ENCODE measurements around the gene TRIP12.

TRIP12 gene

DNA sequence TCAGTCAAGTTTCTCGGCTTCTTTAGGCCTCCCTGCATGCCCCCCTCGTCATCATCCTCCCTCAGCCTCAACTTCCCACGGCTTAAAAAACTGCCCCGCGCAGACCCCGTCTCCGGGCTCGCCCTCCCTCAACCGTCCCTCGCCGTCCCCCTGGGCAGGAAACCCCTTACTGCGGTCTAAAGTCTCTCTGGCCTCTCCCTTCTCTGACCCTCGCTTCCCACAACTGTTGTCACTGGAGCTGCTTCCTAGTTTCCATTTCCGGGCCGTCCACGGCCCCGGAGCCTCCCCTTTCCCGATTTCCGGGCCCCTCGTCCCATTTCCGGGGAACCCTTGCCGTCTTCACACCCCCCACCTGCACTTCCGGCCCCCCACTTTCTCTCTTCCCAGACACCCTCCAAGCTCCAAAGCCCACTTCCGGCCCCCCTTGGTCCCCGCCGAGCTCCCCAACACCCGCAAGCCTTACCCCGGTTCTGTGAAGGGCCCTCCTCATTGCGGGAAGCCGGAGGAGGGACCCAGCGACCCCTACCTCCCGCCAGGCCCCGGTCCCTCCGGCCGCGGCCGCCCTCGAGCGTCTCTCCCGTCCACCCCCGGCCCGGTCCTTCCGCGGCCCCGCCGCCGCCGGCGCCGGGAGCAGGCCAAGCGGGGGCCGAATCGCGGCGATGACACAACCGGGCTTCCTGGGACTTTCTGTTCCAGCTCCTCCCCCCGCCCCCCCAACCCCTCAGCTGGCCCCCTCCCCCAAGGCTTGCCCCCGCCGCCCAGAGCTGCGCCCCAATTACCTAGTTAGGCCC, 513 bp downstream of the TRIP12 start:
- H3K27ac ChIP-seq (ENCODE audit: extremely low read depth, low read depth, low read length), result peak overlapping the region; percentile 92
- H3K4me3 ChIP-seq (ENCODE audit: low read depth, low read length), result peak overlapping the region; percentile 95
- ChIA-PET CTCF (interaction anchor here (0.5 to 1.8 kb wide), 2 partner anchors 9 to 17 kb away, joined by 5 to 7 read pairs; no protein-coding TSS in a partner anchor), POLR2A (interaction anchor here (0.6 to 1.9 kb wide), 12 partner anchors 8 to 1793 kb away, joined by 3 to 17 read pairs (median 4); no protein-coding TSS in a partner anchor)
- H3K9me3 ChIP-seq (ENCODE audit: control insufficient read depth, insufficient read depth, low read depth, low read length), result no peaks in the 10 kb centered on the region
- peaks cover 8 to 19% of the 10 kb centered on the region in 2 experiments; a peak in 2 of 3 replicates for H3K36me3 ChIP-seq (ENCODE audit: control insufficient read depth in 2 of 2, insufficient read depth in 1 of 2, low read length in 2 of 2)
- H3K4me1 ChIP-seq (ENCODE audit: control insufficient read depth, insufficient read depth, low read length), result no peaks in the 10 kb centered on the region
- peak; percentile 42; the same call in 1 of the 2 replicates for TF ChIP-seq GLIS1 (tag by site-specific recombination; IDR thresholded peaks at IDR 0.05)
- TF ChIP-seq ZXDB (tag by site-specific recombination; IDR thresholded peaks at IDR 0.05), result peak; percentile 89
- peak; percentile 36; the same call in 1 of the 2 replicates for TF ChIP-seq WT1 (tag by site-specific recombination; IDR thresholded peaks at IDR 0.05)
- TF ChIP-seq, protein P1, sequence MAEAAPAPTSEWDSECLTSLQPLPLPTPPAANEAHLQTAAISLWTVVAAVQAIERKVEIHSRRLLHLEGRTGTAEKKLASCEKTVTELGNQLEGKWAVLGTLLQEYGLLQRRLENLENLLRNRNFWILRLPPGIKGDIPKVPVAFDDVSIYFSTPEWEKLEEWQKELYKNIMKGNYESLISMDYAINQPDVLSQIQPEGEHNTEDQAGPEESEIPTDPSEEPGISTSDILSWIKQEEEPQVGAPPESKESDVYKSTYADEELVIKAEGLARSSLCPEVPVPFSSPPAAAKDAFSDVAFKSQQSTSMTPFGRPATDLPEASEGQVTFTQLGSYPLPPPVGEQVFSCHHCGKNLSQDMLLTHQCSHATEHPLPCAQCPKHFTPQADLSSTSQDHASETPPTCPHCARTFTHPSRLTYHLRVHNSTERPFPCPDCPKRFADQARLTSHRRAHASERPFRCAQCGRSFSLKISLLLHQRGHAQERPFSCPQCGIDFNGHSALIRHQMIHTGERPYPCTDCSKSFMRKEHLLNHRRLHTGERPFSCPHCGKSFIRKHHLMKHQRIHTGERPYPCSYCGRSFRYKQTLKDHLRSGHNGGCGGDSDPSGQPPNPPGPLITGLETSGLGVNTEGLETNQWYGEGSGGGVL (tag by site-specific recombination; IDR thresholded peaks at IDR 0.05), result peak; percentile 56
- TF ChIP-seq SP7 (tag by site-specific recombination; IDR thresholded peaks at IDR 0.05), result 0 out of 2 replicates have a peak, but pooled peaks have one; percentile 23
- TF ChIP-seq ZNF76 (tag by site-specific recombination; IDR thresholded peaks at IDR 0.05; ENCODE audit: borderline replicate concordance, low read depth), result peak; percentile 26; the same call in 1 of the 2 replicates
- no peak for TF ChIP-seq ZNF561 (tag by site-specific recombination; IDR thresholded peaks at IDR 0.05; ENCODE audit: borderline replicate concordance)
- TF ChIP-seq, protein P2, sequence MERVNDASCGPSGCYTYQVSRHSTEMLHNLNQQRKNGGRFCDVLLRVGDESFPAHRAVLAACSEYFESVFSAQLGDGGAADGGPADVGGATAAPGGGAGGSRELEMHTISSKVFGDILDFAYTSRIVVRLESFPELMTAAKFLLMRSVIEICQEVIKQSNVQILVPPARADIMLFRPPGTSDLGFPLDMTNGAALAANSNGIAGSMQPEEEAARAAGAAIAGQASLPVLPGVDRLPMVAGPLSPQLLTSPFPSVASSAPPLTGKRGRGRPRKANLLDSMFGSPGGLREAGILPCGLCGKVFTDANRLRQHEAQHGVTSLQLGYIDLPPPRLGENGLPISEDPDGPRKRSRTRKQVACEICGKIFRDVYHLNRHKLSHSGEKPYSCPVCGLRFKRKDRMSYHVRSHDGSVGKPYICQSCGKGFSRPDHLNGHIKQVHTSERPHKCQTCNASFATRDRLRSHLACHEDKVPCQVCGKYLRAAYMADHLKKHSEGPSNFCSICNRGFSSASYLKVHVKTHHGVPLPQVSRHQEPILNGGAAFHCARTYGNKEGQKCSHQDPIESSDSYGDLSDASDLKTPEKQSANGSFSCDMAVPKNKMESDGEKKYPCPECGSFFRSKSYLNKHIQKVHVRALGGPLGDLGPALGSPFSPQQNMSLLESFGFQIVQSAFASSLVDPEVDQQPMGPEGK (tag by site-specific recombination; IDR thresholded peaks at IDR 0.05), result peak; percentile 95
- TF ChIP-seq ZBTB48 (tag by site-specific recombination; IDR thresholded peaks at IDR 0.05), result 0 out of 2 replicates have a peak, but pooled peaks have one; percentile 16
- TF ChIP-seq ZNF501 (tag by site-specific recombination; IDR thresholded peaks at IDR 0.05), result 0 out of 2 replicates have a peak, but pooled peaks have one; percentile 33
- TF ChIP-seq, protein P3, sequence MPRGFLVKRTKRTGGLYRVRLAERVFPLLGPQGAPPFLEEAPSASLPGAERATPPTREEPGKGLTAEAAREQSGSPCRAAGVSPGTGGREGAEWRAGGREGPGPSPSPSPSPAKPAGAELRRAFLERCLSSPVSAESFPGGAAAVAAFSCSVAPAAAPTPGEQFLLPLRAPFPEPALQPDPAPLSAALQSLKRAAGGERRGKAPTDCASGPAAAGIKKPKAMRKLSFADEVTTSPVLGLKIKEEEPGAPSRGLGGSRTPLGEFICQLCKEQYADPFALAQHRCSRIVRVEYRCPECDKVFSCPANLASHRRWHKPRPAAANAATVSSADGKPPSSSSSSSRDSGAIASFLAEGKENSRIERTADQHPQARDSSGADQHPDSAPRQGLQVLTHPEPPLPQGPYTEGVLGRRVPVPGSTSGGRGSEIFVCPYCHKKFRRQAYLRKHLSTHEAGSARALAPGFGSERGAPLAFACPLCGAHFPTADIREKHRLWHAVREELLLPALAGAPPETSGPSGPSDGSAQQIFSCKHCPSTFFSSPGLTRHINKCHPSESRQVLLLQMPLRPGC (tag by site-specific recombination; IDR thresholded peaks at IDR 0.05), result no peak
- peak; percentile 85 for TF ChIP-seq IKZF3 (tag by site-specific recombination; IDR thresholded peaks at IDR 0.05)
- peak; percentile 97 for TF ChIP-seq ZBTB20 (tag by site-specific recombination; IDR thresholded peaks at IDR 0.05)
- TF ChIP-seq, protein P4, sequence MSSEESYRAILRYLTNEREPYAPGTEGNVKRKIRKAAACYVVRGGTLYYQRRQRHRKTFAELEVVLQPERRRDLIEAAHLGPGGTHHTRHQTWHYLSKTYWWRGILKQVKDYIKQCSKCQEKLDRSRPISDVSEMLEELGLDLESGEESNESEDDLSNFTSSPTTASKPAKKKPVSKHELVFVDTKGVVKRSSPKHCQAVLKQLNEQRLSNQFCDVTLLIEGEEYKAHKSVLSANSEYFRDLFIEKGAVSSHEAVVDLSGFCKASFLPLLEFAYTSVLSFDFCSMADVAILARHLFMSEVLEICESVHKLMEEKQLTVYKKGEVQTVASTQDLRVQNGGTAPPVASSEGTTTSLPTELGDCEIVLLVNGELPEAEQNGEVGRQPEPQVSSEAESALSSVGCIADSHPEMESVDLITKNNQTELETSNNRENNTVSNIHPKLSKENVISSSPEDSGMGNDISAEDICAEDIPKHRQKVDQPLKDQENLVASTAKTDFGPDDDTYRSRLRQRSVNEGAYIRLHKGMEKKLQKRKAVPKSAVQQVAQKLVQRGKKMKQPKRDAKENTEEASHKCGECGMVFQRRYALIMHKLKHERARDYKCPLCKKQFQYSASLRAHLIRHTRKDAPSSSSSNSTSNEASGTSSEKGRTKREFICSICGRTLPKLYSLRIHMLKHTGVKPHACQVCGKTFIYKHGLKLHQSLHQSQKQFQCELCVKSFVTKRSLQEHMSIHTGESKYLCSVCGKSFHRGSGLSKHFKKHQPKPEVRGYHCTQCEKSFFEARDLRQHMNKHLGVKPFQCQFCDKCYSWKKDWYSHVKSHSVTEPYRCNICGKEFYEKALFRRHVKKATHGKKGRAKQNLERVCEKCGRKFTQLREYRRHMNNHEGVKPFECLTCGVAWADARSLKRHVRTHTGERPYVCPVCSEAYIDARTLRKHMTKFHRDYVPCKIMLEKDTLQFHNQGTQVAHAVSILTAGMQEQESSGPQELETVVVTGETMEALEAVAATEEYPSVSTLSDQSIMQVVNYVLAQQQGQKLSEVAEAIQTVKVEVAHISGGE (tag by site-specific recombination; conservative IDR thresholded peaks at IDR 0.05; ENCODE audit: low read depth), result peak; percentile 97
- peak; percentile 79 for TF ChIP-seq SP2 (tag by site-specific recombination; IDR thresholded peaks at IDR 0.05)
- TF ChIP-seq ZNF623 (tag by site-specific recombination; IDR thresholded peaks at IDR 0.05), result no peak
- TF ChIP-seq, protein P5, sequence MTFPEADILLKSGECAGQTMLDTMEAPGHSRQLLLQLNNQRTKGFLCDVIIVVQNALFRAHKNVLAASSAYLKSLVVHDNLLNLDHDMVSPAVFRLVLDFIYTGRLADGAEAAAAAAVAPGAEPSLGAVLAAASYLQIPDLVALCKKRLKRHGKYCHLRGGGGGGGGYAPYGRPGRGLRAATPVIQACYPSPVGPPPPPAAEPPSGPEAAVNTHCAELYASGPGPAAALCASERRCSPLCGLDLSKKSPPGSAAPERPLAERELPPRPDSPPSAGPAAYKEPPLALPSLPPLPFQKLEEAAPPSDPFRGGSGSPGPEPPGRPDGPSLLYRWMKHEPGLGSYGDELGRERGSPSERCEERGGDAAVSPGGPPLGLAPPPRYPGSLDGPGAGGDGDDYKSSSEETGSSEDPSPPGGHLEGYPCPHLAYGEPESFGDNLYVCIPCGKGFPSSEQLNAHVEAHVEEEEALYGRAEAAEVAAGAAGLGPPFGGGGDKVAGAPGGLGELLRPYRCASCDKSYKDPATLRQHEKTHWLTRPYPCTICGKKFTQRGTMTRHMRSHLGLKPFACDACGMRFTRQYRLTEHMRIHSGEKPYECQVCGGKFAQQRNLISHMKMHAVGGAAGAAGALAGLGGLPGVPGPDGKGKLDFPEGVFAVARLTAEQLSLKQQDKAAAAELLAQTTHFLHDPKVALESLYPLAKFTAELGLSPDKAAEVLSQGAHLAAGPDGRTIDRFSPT (tag by site-specific recombination; IDR thresholded peaks at IDR 0.05), result no peak
- peak; percentile 91 for TF ChIP-seq GLIS2 (tag by site-specific recombination; IDR thresholded peaks at IDR 0.05)
- TF ChIP-seq, protein P6, sequence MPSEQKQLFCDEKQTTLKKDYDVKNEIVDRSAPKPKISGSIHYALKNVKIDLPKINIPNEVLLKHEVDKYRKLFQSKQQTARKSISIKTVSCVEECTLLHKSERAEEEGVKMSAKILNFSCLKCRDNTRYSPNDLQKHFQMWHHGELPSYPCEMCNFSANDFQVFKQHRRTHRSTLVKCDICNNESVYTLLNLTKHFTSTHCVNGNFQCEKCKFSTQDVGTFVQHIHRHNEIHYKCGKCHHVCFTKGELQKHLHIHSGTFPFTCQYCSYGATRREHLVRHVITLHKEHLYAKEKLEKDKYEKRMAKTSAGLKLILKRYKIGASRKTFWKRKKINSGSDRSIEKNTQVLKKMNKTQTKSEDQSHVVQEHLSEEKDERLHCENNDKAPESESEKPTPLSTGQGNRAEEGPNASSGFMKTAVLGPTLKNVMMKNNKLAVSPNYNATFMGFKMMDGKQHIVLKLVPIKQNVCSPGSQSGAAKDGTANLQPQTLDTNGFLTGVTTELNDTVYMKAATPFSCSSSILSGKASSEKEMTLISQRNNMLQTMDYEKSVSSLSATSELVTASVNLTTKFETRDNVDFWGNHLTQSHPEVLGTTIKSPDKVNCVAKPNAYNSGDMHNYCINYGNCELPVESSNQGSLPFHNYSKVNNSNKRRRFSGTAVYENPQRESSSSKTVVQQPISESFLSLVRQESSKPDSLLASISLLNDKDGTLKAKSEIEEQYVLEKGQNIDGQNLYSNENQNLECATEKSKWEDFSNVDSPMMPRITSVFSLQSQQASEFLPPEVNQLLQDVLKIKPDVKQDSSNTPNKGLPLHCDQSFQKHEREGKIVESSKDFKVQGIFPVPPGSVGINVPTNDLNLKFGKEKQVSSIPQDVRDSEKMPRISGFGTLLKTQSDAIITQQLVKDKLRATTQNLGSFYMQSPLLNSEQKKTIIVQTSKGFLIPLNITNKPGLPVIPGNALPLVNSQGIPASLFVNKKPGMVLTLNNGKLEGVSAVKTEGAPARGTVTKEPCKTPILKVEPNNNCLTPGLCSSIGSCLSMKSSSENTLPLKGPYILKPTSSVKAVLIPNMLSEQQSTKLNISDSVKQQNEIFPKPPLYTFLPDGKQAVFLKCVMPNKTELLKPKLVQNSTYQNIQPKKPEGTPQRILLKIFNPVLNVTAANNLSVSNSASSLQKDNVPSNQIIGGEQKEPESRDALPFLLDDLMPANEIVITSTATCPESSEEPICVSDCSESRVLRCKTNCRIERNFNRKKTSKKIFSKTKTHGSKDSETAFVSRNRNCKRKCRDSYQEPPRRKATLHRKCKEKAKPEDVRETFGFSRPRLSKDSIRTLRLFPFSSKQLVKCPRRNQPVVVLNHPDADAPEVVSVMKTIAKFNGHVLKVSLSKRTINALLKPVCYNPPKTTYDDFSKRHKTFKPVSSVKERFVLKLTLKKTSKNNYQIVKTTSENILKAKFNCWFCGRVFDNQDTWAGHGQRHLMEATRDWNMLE (tag by site-specific recombination; conservative IDR thresholded peaks at IDR 0.05; ENCODE audit: low read depth), result peak; percentile 44; the same call in 1 of the 2 replicates
